SK-N-SH (cell line): Measurements from ENCODE around the gene TMEM11. TPM values are rescaled to one million over a fixed set of nuclear protein-coding genes. Genes with fewer than 3 reads are reported as not detected.

Experiments used
- CTCF ChIA-PET: fragments of 300-600, 350-600 bp; formaldehyde crosslinking; extraction: SDS; loops from one replicate; lab custom pipeline; 2021; lab: Yijun Ruan, JAX
- POLR2A ChIA-PET: fragments of 350-600 bp; sonication (Branson Sonifier 250); formaldehyde crosslinking; extraction: SDS; loops from one replicate; lab custom pipeline; 2020; ENCODE audit warnings: antibody characterized with exemption, inconsistent platforms; lab: Yijun Ruan, JAX
- DNase-seq: peaks from one replicate; pipeline ENCODE4 v3.0.0; 2012
- H2AFZ ChIP-seq: fragments of 200-600 bp; sonication (generic); 2 replicates; pipeline ENCODE4 v1.8.1; 2016; ENCODE audit warnings: antibody characterized with exemption, mild to moderate bottlenecking, low read depth
- H3F3A ChIP-seq: fragments of 200-600 bp; sonication (generic); replicated peaks from 2 replicates; pipeline ENCODE3; 2016; ENCODE audit warnings: antibody characterized with exemption, mild to moderate bottlenecking; ENCODE audit not compliant: insufficient read depth
- H3K27ac ChIP-seq, 2 experiments: fragments of 200-500 bp in 1 of 2; fragments of 200-600 bp in 1 of 2; sonication (Bioruptor generic) in 1 of 2; sonication (generic), shearing (Covaris generic) in 1 of 2; 2 replicates each; pipeline versions ENCODE4 v1.5.1 to v1.6.1; 2014 to 2016; ENCODE audit warnings: low read depth in 2 of 2, inconsistent platforms in 1 of 2, low read length in 1 of 2, mild to moderate bottlenecking in 1 of 2, mixed read lengths in 1 of 2
- H3K27me3 ChIP-seq: fragments of 200-600 bp; sonication (generic), shearing (Covaris generic); 2 replicates; pipeline ENCODE4 v1.6.1; 2016; ENCODE audit warnings: mixed run types; ENCODE audit not compliant: insufficient read depth
- H3K36me3 ChIP-seq, 2 experiments: fragments of 200-500 bp in 1 of 2; fragments of 200-600 bp in 1 of 2; sonication (Bioruptor generic) in 1 of 2; sonication (generic) in 1 of 2; replicated peaks in 1 of 2; 2 replicates each; pipeline versions ENCODE3 to v1.5.1; 2014 to 2016; ENCODE audit warnings: low read length in 1 of 2, mild to moderate bottlenecking in 1 of 2; ENCODE audit not compliant: insufficient read depth in 2 of 2, control insufficient read depth in 1 of 2
- H3K4me1 ChIP-seq, 2 experiments: fragments of 200-500 bp in 1 of 2; fragments of 200-600 bp in 1 of 2; sonication (Bioruptor generic) in 1 of 2; sonication (generic), shearing (Covaris generic) in 1 of 2; 2 replicates each; pipeline versions ENCODE4 v1.5.1 to v1.6.1; 2014 to 2016; ENCODE audit warnings: low read depth in 1 of 2, low read length in 1 of 2, mixed run types in 1 of 2; ENCODE audit not compliant: insufficient read depth in 2 of 2, control insufficient read depth in 1 of 2
- H3K4me2 ChIP-seq: fragments of 200-600 bp; sonication (generic), shearing (Covaris generic); 2 replicates; pipeline ENCODE4 v1.6.1; 2017; ENCODE audit warnings: mixed run types
- H3K4me3 ChIP-seq, 2 experiments: fragments of 200-500 bp in 1 of 2; fragments of 200-600 bp in 1 of 2; sonication (Bioruptor generic) in 1 of 2; sonication (generic), shearing (Covaris generic) in 1 of 2; 2 replicates each; pipeline versions ENCODE4 v1.5.1 to v1.8.1; 2014 to 2016; ENCODE audit warnings: low read depth in 2 of 2, inconsistent platforms in 1 of 2, low read length in 1 of 2, mild to moderate bottlenecking in 1 of 2, mixed read lengths in 1 of 2, moderate library complexity in 1 of 2
- H3K79me2 ChIP-seq: fragments of 200-600 bp; sonication (generic); 2 replicates; pipeline ENCODE4 v1.8.1; 2017; ENCODE audit warnings: mild to moderate bottlenecking; ENCODE audit not compliant: insufficient read depth
- H3K9ac ChIP-seq: fragments of 200-600 bp; sonication (generic); 2 replicates; pipeline ENCODE4 v1.6.1; 2017; ENCODE audit warnings: mixed run types
- H3K9me2 ChIP-seq: fragments of 200-600 bp; sonication (generic); 2 replicates; pipeline ENCODE4 v1.6.1; 2017; ENCODE audit warnings: mixed run types
- H3K9me3 ChIP-seq: fragments of 200-600 bp; sonication (generic); 2 replicates; pipeline ENCODE4 v1.6.1; 2017; ENCODE audit warnings: mixed run types, mild to moderate bottlenecking, moderate library complexity
- H4K20me1 ChIP-seq: fragments of 200-600 bp; sonication (generic); 2 replicates; pipeline ENCODE4 v1.6.1; 2017; ENCODE audit warnings: mild to moderate bottlenecking, mixed run types; ENCODE audit not compliant: insufficient read depth
- CHD2 ChIP-seq: fragments of 150-350 bp; IDR thresholded peaks from 2 replicates; pipeline ENCODE4 v1.6.1; 2018; ENCODE audit warnings: low read length; ENCODE audit not compliant: partially characterized antibody
- ELF1 ChIP-seq: IDR thresholded peaks from 2 replicates; pipeline ENCODE4 v1.4.0; 2012
- EP300 ChIP-seq, 2 experiments: IDR thresholded peaks; 2 replicates each; pipeline versions ENCODE4 v1.4.0 to v1.6.1; 2012; ENCODE audit warnings: borderline replicate concordance in 1 of 2, low read depth in 1 of 2, low read length in 1 of 2
- EZH2phosphoT487 ChIP-seq: fragments of 200-600 bp; sonication (generic); IDR thresholded peaks from 2 replicates; pipeline ENCODE4 v1.6.1; 2017; ENCODE audit warnings: low read depth, mixed run types, mild to moderate bottlenecking, antibody characterized with exemption, moderate library complexity, borderline replicate concordance
- FOXM1 ChIP-seq: IDR thresholded peaks from 2 replicates; pipeline ENCODE4 v1.4.0; 2012; ENCODE audit warnings: low read depth, mild to moderate bottlenecking
- GABPA ChIP-seq: IDR thresholded peaks from 2 replicates; pipeline ENCODE4 v1.4.0; 2012; ENCODE audit warnings: low read depth, mild to moderate bottlenecking
- GATA2 ChIP-seq: sonication (generic); formaldehyde crosslinking; IDR thresholded peaks from 2 replicates; pipeline ENCODE4 v1.5.0; 2020; ENCODE audit warnings: mild to moderate bottlenecking, missing genetic modification reagents
- MEF2A ChIP-seq: IDR thresholded peaks from 2 replicates; pipeline ENCODE4 v1.4.0; 2012; ENCODE audit warnings: low read depth, borderline replicate concordance
- MXI1 ChIP-seq: IDR thresholded peaks from 2 replicates; pipeline ENCODE4 v1.6.1; 2012; ENCODE audit warnings: mild to moderate bottlenecking, low read depth, low read length, improper control_type of control experiment
- NFIC ChIP-seq: IDR thresholded peaks from 2 replicates; pipeline ENCODE4 v1.4.0; 2012; ENCODE audit warnings: borderline replicate concordance
- NRF1 ChIP-seq: IDR thresholded peaks from 2 replicates; pipeline ENCODE4 v1.6.1; 2012; ENCODE audit warnings: low read depth, mild to moderate bottlenecking, low read length
- POLR2AphosphoS5 ChIP-seq: IDR thresholded peaks from 2 replicates; pipeline ENCODE4 v1.6.1; 2012; ENCODE audit warnings: low read depth, low read length
- RFX5 ChIP-seq: IDR thresholded peaks from 2 replicates; pipeline ENCODE4 v1.6.1; 2012; ENCODE audit warnings: mild to moderate bottlenecking, improper control_type of control experiment, low read length
- RXRA ChIP-seq: IDR thresholded peaks from 2 replicates; pipeline ENCODE4 v1.4.0; 2012; ENCODE audit warnings: low read depth, mild to moderate bottlenecking, borderline replicate concordance
- TCF12 ChIP-seq: IDR thresholded peaks from 2 replicates; pipeline ENCODE4 v1.4.0; 2012
- YY1 ChIP-seq: IDR thresholded peaks from 2 replicates; pipeline ENCODE4 v1.4.0; 2012; ENCODE audit warnings: low read depth, mild to moderate bottlenecking
- WGBS: methylation state at CpG from one replicate; pipeline ENCODE4 v1.1.6; 2017; ENCODE audit warnings: low lambda C conversion rate; 5-methylcytosine and 5-hydroxymethylcytosine counted together
- polyA plus RNA-seq, 3 experiments: library from polyadenylated mRNA; depleted of rRNA; stranded (reverse); fragments of >200 nt; gene quantifications; 2 replicates each; pipeline ENCODE4 v1.2.3, GENCODE V29; 2012
- TF ChIP-seq, protein P1 (sequence below): fragments of 200-600 bp; sonication (generic); IDR thresholded peaks from 2 replicates; pipeline ENCODE4 v1.6.1; 2017; ENCODE audit warnings: antibody characterized with exemption, mild to moderate bottlenecking, moderate library complexity
- TF ChIP-seq, protein P2 (sequence below): IDR thresholded peaks from 2 replicates; pipeline ENCODE4 v1.6.1; 2012; ENCODE audit warnings: mild to moderate bottlenecking, low read depth, low read length, moderate library complexity

TMEM11 gene
- polyA plus RNA-seq, 1 of the 3 experiments (the other 2 are of a cell fraction): 52.3 TPM

DNA sequence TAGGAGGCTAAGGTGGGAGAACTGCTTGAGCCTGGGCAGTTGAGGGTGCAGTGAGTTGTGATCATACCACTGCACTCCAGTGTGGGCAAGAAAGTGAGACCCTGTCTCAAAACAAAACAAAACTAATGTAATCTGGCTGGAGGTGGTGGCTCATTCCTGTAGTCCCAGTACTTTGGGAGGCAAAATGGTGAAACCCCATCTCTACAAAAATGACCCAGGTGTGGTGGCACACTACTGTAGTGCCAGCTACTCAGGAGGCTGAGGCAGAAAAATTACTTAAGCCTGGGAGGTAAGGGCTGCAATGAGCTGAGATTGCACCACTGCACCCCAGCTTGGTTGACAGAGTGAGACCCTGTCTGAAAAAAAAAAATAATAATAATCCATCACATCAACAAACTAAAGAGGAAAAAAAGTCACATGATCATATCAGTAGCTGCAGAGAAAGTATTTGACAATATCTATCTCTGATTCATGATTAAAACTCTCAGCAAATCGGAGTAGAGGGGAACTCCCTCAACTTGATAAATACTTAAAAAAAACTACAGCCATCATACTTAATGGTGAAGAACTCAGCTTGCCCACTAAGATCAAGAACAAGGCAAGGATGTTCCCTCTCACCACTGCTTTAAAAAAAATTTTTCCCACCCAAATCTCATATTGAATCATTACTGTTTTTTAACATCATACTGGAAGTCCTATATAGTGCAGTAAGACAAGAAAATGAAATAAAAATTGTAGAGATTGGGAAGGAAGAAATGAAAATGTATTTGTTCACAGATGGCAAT, 56.2 kb downstream of the TMEM11 start:
- 61% methylated on average over 1 of the region's 1 CpG for WGBS
- no peaks in the 10 kb centered on the region for H3K27me3 ChIP-seq
- H3K27ac ChIP-seq: no peak overlapping the region
- no peak overlapping the region for H3K4me3 ChIP-seq
- peaks cover 27% of the 10 kb centered on the region; the same call in 1 of the 2 replicates for H3K9me3 ChIP-seq
- H3K9ac ChIP-seq: no peak overlapping the region
- peaks cover 0 to 3% of the 10 kb centered on the region in 2 experiments; a peak in 2 of 4 replicates for H3K4me1 ChIP-seq
- TF ChIP-seq GABPA: no peak
- TF ChIP-seq NFIC: no peak
- TF ChIP-seq EP300 (IDR thresholded peaks at IDR 0.05; ENCODE audit: borderline replicate concordance in 1 of 2, low read depth in 1 of 2, low read length in 1 of 2): no peak
- TF ChIP-seq FOXM1: no peak
- TF ChIP-seq, protein P1, sequence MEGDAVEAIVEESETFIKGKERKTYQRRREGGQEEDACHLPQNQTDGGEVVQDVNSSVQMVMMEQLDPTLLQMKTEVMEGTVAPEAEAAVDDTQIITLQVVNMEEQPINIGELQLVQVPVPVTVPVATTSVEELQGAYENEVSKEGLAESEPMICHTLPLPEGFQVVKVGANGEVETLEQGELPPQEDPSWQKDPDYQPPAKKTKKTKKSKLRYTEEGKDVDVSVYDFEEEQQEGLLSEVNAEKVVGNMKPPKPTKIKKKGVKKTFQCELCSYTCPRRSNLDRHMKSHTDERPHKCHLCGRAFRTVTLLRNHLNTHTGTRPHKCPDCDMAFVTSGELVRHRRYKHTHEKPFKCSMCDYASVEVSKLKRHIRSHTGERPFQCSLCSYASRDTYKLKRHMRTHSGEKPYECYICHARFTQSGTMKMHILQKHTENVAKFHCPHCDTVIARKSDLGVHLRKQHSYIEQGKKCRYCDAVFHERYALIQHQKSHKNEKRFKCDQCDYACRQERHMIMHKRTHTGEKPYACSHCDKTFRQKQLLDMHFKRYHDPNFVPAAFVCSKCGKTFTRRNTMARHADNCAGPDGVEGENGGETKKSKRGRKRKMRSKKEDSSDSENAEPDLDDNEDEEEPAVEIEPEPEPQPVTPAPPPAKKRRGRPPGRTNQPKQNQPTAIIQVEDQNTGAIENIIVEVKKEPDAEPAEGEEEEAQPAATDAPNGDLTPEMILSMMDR: no peak
- TF ChIP-seq MXI1: no peak
- no peak for TF ChIP-seq GATA2 (CRISPR knock-in tag)
- no peak for TF ChIP-seq CHD2
- no peak for TF ChIP-seq RFX5
- TF ChIP-seq RXRA: no peak
- no peak for TF ChIP-seq NRF1
- no peak for TF ChIP-seq TCF12
- TF ChIP-seq, protein P2, sequence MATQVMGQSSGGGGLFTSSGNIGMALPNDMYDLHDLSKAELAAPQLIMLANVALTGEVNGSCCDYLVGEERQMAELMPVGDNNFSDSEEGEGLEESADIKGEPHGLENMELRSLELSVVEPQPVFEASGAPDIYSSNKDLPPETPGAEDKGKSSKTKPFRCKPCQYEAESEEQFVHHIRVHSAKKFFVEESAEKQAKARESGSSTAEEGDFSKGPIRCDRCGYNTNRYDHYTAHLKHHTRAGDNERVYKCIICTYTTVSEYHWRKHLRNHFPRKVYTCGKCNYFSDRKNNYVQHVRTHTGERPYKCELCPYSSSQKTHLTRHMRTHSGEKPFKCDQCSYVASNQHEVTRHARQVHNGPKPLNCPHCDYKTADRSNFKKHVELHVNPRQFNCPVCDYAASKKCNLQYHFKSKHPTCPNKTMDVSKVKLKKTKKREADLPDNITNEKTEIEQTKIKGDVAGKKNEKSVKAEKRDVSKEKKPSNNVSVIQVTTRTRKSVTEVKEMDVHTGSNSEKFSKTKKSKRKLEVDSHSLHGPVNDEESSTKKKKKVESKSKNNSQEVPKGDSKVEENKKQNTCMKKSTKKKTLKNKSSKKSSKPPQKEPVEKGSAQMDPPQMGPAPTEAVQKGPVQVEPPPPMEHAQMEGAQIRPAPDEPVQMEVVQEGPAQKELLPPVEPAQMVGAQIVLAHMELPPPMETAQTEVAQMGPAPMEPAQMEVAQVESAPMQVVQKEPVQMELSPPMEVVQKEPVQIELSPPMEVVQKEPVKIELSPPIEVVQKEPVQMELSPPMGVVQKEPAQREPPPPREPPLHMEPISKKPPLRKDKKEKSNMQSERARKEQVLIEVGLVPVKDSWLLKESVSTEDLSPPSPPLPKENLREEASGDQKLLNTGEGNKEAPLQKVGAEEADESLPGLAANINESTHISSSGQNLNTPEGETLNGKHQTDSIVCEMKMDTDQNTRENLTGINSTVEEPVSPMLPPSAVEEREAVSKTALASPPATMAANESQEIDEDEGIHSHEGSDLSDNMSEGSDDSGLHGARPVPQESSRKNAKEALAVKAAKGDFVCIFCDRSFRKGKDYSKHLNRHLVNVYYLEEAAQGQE: no peak
- no peak for TF ChIP-seq YY1
- no peak for TF ChIP-seq ELF1
- TF ChIP-seq POLR2AphosphoS5: no peak
- no peak for TF ChIP-seq EZH2phosphoT487
- no peak for TF ChIP-seq MEF2A
- TF ChIP-seq, all 33 proteins: peak for 0
- Histone ChIP-seq H3K4me2 (no peak overlapping the region), H3F3A (peaks cover 21% of the 10 kb centered on the region), H4K20me1 (no peaks in the 10 kb centered on the region), H3K79me2 (no peaks in the 10 kb centered on the region), H3K36me3 (peaks cover 0 to 6% of the 10 kb centered on the region in 2 experiments), H2AFZ (no peak overlapping the region), H3K9me2 (no peaks in the 10 kb centered on the region)
- ChIA-PET CTCF (no interaction called here), POLR2A (no interaction called here)
- DNase-seq: no peak
